HG03342 (cell line): ENCODE data around the gene ZBTB8OS.

Experiments
- ATAC-seq: cut with Tn5 transposase; IDR thresholded peaks from one replicate; pipeline ENCODE4 v1.9.1; 2021; ENCODE audit warnings: mild to moderate bottlenecking, moderate library complexity; ENCODE audit not compliant: unreplicated experiment

Gene ZBTB8OS

GRCh38 chr1:32612189-32612881 is 38.0 kb downstream of the ZBTB8OS start:
- ATAC-seq: no peak

- no peak for ATAC-seq
Measured at GRCh38 chr1:32611859-32612188, 38.5 kb downstream of the ZBTB8OS start.

GRCh38 chr1:32609180-32609579 is 41.2 kb downstream of the ZBTB8OS start:
- no peak for ATAC-seq

DNA sequence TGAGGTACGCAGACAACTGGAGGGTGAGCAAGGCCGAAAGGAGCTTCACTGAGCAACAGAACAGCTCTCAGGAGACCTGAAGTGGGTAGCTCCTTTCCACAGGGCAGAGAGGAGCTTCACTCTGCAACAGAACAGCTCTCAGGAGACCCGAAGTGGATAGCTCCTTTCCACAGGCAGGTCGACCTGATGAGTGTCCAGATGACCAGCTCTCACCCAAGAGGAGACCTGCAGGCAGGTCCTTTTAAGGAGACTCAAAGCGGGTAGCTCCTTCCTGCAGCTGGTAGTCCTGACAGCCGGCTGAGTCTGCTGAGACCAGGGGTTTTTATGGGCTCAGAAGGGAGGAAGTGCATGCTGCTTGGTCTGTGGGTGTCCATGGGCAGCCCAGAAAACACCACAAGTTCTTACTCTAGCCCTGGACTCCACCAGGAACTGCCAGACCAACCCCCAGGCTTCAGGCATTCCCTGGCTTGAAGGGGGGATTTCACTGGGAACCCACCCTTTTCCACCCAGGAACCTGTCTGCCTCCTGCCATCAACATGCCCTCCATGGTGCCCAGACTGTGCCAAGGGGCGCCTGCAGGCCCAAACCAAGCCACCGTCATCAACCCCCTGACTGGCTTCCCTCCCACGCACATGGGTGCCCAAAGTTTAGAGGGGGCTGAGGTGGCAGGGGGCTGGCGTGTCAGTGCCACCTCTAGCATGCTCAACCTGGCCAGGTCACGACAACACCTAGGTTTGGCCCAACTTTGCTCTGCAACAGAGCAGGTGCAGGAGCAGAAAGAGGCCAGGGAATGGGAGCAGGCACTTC is 43.6 kb downstream of the ZBTB8OS start:
- ATAC-seq: no peak

DNA sequence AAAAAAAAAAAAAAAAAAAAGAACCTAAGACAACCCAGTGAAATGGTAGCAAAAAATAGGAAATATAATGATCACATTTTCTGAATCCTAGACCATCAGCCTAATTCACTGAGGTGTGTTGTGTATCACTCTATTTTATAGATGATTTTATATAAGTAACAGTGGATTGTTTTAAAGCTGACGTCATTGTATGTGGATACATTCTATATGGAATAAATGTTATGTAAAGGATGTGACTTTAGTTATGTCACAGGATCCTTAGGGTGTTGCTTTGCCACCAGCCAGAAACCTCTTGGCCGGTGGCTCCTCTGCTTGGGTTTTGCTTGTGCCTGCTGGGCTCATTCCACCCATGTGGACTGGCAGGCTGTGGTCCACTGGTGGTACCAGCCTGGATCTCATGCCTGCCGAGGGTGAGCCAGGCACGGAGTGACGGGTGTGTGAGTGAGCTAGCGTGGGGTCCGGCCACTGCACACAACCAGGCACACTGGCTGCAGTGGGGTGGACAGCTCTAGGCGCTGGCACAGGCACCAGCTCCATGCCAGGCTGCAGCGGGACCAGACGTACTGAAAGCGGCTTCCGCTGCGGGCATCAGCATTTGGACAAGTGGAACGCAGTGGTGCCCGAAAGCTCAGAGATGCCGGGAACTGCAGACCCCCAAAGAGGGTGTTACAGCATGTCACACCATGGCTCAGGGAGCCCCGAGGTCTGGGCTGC is 44.5 kb downstream of the ZBTB8OS start:
- no peak for ATAC-seq

GRCh38 chr1:32600034-32600433 is 50.3 kb downstream of the ZBTB8OS start:
- ATAC-seq: no peak

GRCh38 chr1:32592943-32593342 is 57.4 kb downstream of the ZBTB8OS start:
- no peak for ATAC-seq

DNA sequence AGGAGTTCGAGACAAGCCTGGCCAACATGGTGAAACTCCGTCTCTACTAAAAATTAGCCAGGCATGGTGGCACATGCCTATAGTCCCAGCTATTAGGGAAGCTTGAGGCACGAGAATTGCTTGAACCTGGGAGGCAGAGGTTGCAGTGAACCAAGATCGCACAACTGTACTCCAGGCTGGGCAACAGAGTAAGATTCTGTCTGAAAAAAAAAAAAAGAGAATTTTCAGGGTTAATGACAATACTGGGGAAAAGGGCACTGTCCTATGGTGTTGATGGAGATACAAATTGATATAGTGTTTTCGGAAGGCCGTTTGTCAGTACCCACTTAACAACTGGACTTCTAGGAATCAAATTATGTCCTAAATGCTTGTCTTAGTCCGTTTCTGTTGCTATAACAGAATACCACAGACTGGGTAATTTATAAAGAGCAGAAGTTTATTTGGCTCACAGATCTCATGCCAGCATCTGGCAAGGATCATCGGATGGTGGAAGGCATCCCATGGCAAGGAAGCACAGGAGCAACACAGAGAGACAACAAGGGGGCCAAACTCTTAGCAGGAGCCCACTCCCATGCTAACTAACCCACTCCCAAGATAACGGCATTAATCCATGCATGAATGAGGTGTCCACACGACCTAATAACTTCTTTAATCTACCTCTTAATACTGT is 69.9 kb downstream of the ZBTB8OS start:
- no peak for ATAC-seq
